ENCODE measurements around the gene SNX6. TPM values are rescaled to one million over a fixed set of nuclear protein-coding genes. Genes with fewer than 3 reads are reported as not detected.
"Not testable (repeated sequence)": the region's sequence is repeated elsewhere in the genome, so short reads cannot be mapped to it uniquely, and the experiment has no call there.

SNX6 gene
- total RNA-seq, 2 experiments from 2014 or later = 82.0 to 86.9 TPM

DNA sequence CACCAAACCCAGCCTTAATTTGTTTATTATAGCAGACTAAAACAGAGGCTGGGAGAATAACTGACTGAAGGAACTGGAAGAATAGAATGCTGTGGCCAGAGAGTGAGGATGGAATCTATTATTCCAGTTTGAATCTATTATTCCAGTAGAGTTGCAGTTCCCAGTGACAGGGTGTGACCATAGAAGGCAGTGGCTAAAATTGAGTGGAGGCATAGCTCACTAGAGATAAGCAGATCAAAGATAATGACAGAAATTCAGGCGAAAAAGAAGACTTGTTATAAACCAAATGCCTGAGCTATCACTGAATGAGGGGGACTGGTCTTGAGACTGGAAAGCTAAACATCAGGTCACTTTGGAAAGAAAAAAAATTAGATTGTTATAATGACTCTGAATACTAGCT, 26.0 kb upstream of the SNX6 start:
- CTCF ChIA-PET = interaction anchor here (0.6 kb wide), 1 partner anchor 55 kb away, joined by 3 read pairs; no protein-coding TSS in a partner anchor
- no peak overlapping the region for H3K4me3 Mint-ChIP-seq
- POLR2A ChIA-PET = no interaction called here
- no peaks in the 10 kb centered on the region for H3K4me1 Mint-ChIP-seq (ENCODE audit: low read depth)
- peaks cover 5% of the 10 kb centered on the region for H3K9me3 Mint-ChIP-seq
- no peaks in the 10 kb centered on the region for H3K36me3 Mint-ChIP-seq
- intact Hi-C loops (cut with micrococcal nuclease) = no loop called here
- no peaks in the 10 kb centered on the region for H3K27me3 Mint-ChIP-seq
- no peak overlapping the region for H3K27ac Mint-ChIP-seq
- no peak for DNase-seq

DNA sequence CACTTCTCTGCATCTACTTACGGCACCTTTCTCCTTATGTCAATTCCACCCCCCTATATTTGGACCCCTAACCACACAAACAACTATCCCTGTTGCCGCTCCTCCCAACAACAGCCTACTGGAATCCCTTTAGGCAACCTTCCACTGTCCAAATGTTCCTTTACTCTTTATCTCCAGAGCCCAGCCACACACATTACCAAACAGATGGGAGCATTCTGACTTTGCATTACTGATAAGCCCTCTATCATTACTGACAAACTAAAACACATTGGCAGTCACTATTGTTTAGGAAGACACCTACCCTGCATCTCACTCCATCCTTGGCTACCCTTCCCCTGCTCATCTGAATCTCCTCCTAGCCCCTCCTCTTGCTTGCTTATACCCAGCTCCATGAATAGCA, 23.1 kb upstream of the SNX6 start:
- intact Hi-C loops (cut with micrococcal nuclease); DNase-seq; H3K27ac Mint-ChIP-seq; H3K9me3 Mint-ChIP-seq; H3K4me1 Mint-ChIP-seq (ENCODE audit: low read depth); H3K4me3 Mint-ChIP-seq; H3K27me3 Mint-ChIP-seq; CTCF ChIA-PET; H3K36me3 Mint-ChIP-seq; POLR2A ChIA-PET: not testable (repeated sequence)

DNA sequence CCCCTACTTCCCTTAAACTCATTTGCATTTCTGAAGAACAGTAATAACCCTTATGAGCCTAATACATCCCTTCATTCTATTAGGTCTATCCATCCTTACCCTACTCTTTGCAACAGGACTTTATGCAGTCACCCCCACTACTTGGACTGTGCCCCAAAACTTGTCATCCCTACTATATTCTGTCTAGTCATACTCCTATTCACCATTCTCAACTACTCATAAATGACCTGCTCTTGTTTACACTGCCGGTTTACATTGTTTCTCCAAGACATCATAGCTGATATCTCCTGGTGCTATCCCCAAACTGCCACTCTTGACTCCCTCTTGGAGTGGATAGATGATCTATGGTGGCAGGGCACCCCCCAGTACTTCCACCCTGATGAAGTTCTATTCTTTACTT, 22.4 kb upstream of the SNX6 start:
- CTCF ChIA-PET; H3K4me3 Mint-ChIP-seq; H3K9me3 Mint-ChIP-seq; H3K27ac Mint-ChIP-seq; H3K36me3 Mint-ChIP-seq; intact Hi-C loops (cut with micrococcal nuclease); POLR2A ChIA-PET; H3K4me1 Mint-ChIP-seq (ENCODE audit: low read depth); H3K27me3 Mint-ChIP-seq; DNase-seq: not testable (repeated sequence)

DNA sequence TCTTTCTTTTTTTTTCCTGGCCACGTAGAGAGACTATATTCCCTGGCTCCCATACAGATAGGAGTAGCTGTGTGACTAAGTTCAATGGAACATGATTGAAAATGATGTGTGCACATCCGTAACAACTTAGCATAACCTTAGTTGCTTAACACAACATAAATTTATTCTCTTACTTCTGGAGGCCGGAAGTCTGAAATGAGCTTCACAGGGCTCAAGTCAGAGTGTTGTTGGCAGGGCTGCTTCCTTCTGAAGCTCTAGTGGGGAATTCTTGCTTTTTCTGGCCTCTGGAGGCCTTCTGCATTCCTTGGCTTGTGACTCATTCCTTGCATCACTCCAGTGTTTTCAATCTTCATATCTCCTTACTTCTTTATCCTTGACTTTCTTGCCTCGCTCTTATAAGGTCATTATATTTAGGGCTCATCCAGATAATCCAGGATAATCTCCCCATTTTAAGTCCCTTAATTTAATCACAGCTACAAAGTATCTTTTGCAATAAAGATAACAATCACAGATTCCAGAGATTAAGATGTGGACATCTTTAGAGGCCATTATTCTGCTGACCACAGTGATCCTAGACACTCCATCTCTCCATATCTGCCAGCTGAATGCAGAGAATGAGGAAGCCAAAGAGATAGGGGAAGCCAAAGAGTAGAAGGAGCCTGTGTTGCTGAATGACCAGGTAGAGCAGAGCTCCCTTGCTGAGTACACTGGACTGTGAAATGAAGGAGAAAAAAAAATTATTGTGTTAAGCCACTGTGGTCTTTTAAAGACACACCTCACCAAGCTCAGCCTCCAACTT, 21.0 kb upstream of the SNX6 start:
- ChIA-PET POLR2A (interaction anchor here (0.6 kb wide), 3 partner anchors 24 to 75 kb away, joined by 3 read pairs; no protein-coding TSS in a partner anchor), CTCF (interaction anchor here (0.7 to 0.9 kb wide), 2 partner anchors 72 to 578 kb away, joined by 3 read pairs; no protein-coding TSS in a partner anchor)
- Mint-ChIP-seq H3K27ac (no peak overlapping the region), H3K36me3 (no peaks in the 10 kb centered on the region), H3K4me1 (ENCODE audit: low read depth) (no peaks in the 10 kb centered on the region), H3K27me3 (no peaks in the 10 kb centered on the region), H3K4me3 (no peak overlapping the region), H3K9me3 (no peaks in the 10 kb centered on the region)
- DNase-seq = no peak
- intact Hi-C loops (cut with micrococcal nuclease) = no loop called here

DNA sequence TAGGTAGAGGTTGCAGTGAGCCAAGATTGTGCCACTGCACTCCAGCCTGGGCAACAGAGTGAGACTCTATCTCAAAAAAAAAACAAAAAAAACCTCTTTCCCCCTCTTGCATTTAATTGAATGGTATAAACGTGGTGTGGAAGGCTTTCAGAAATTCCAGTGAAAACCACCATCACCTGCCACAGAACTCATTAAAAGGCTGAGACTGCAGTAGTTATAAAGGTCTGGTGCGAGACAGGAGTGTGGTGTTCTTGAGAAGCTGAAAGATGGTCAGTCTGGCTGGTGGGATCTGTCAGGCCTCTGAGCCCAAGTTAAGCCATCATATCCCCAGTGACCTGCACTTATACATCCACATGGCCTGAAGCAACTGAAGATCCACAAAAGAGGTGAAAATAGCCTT, 20.1 kb upstream of the SNX6 start:
- H3K27me3 Mint-ChIP-seq; DNase-seq; POLR2A ChIA-PET; H3K36me3 Mint-ChIP-seq; CTCF ChIA-PET; H3K9me3 Mint-ChIP-seq; H3K27ac Mint-ChIP-seq; intact Hi-C loops (cut with micrococcal nuclease); H3K4me1 Mint-ChIP-seq (ENCODE audit: low read depth); H3K4me3 Mint-ChIP-seq: not testable (repeated sequence)

DNA sequence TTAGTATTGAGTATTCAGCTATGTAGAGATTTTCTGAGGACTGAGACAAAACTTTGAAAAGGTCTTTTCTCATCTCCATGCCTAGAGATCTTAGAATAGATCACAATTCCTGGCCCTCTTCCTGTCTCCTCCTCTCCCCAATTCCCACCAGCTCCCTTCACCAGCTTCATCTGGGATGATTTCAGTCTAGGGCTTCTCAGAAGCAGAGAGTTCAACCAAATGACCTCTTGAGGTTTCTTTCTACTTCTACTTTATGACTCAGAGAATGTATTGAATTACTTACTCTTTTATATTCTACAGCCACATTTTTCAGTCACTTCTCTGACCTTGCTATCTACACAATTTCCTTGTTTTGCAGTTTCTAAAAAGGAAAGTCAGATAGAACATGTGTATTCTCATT, 19.4 kb upstream of the SNX6 start:
- no peaks in the 10 kb centered on the region for H3K4me1 Mint-ChIP-seq (ENCODE audit: low read depth)
- ChIA-PET CTCF (no interaction called here), POLR2A (no interaction called here)
- H3K27ac Mint-ChIP-seq = no peak overlapping the region
- intact Hi-C loops (cut with micrococcal nuclease) = no loop called here
- no peak for DNase-seq
- H3K36me3 Mint-ChIP-seq = no peaks in the 10 kb centered on the region
- no peaks in the 10 kb centered on the region for H3K9me3 Mint-ChIP-seq
- no peaks in the 10 kb centered on the region for H3K27me3 Mint-ChIP-seq
- no peak overlapping the region for H3K4me3 Mint-ChIP-seq

DNA sequence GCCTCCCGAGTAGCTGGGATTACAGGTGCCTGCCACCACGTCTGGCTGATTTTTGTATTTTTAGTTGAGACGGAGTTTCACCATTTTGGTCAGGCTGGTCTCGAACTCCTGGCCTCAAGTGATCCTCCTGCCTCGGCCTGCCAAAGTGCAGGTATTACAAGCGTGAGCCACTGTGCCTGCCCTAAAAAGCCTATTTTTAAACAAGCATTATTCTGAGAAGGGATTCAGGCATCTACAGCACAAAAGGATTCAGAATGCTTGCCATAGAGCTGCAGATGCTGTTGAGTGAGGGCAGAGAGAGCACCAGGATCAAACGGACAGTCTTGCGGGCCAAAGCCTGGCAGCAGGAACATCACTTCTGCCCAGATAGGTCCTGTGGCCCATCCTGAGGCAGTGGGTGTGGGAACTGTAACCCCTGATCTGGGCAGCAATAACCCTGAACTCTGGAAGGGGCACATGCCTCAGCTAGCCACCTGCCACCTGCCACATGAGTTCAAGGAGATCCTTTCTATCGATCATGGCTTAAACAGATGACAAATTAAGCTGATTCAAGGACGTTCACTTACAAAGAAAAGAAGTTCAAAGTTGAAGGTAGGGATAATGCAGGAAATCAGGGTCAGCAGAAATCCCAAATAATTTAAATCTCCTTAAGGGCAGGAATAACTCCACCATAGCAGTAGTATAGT, 16.8 kb upstream of the SNX6 start:
- CTCF ChIA-PET = interaction anchor here (1.3 kb wide), 1 partner anchor 76 kb away, joined by 4 read pairs; no protein-coding TSS in a partner anchor
- Mint-ChIP-seq H3K27ac (no peak overlapping the region), H3K4me1 (ENCODE audit: low read depth) (no peaks in the 10 kb centered on the region), H3K4me3 (no peak overlapping the region), H3K36me3 (no peaks in the 10 kb centered on the region), H3K27me3 (no peaks in the 10 kb centered on the region), H3K9me3 (no peaks in the 10 kb centered on the region)
- intact Hi-C loops (cut with micrococcal nuclease) = no loop called here
- POLR2A ChIA-PET = interaction anchor here (0.5 kb wide), 1 partner anchor 47 kb away, joined by 3 read pairs; no protein-coding TSS in a partner anchor
- DNase-seq = no peak

DNA sequence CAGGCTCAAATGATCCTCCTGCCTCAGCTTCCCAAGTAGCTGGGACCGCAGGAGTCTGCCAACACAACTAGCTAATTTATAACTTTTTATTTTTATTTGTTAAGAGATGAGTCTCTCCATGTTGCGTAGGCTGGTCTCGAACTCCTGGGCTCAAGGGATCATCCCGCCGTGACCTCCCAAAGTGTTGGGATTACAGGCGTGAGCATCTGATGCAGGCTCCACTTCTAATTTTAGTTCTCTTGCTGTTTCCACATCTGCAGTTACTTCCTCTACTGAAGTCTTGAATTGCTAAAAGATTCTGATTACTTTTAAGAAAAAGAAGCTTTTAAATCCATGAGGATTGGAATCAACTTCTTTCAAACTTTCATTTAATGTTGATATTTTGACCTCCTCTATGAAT, 13.4 kb upstream of the SNX6 start:
- ChIA-PET POLR2A (no interaction called here), CTCF (interaction anchor here (1.3 kb wide), 1 partner anchor 80 kb away, joined by 3 read pairs; no protein-coding TSS in a partner anchor)
- Mint-ChIP-seq H3K36me3 (no peaks in the 10 kb centered on the region), H3K4me3 (no peak overlapping the region), H3K27me3 (no peaks in the 10 kb centered on the region), H3K9me3 (no peaks in the 10 kb centered on the region), H3K27ac (no peak overlapping the region), H3K4me1 (ENCODE audit: low read depth) (no peaks in the 10 kb centered on the region)
- DNase-seq = no peak
- intact Hi-C loops (cut with micrococcal nuclease) = loop anchor here (5.0 kb wide), 1 partner anchor 601 kb away; no protein-coding TSS in a partner anchor

DNA sequence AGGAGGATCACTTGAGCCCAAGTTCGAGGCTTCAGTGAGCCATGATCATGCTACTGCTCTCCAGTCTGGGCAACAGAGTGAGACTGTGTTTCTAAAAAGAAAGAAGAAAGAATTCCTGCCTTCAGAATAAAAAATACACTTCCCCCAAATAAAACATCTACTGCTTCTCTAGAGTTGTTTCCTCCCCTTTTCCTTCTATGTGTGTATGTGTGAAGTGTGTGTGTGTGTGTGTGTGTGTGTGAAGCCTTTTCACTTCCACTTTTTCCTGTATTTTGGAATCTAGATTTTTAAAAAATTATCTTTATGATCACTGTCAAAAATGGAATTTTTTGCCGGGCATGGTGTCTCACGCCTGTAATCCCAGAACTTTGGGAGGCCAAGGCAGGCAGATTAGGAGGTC, 12.6 kb upstream of the SNX6 start:
- ChIA-PET POLR2A (no interaction called here), CTCF (interaction anchor here (0.9 kb wide), 1 partner anchor 45 kb away, joined by 3 read pairs; no protein-coding TSS in a partner anchor)
- no peaks in the 10 kb centered on the region for H3K36me3 Mint-ChIP-seq

DNA sequence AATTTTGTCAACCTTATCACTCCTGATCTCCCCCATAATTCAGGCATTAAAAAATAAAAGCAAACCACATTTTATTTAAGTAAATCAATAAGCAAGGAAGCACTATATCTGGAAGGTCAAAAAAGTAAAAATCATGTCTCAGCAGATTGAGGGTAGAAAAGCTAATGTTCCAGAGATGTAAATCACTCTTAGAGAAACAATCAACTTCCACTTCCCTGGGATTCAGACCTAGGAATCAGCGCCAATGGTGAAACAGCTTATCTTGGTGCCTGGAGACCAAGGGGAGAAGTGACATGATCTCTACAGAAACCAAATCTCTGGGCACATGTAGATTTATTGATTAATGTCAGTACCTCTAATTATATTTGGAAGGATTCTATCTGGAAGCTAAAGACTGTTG, 10.9 kb upstream of the SNX6 start:
- CTCF ChIA-PET = interaction anchor here (1.2 kb wide), 1 partner anchor 32 kb away, joined by 4 read pairs; no protein-coding TSS in a partner anchor
- H3K27me3 Mint-ChIP-seq = no peaks in the 10 kb centered on the region

More for the DNA sequence above, 12.6 kb upstream of the SNX6 start:
- Mint-ChIP-seq H3K27ac (no peak overlapping the region), H3K4me1 (ENCODE audit: low read depth) (no peaks in the 10 kb centered on the region), H3K9me3 (no peaks in the 10 kb centered on the region), H3K4me3 (no peak overlapping the region), H3K27me3 (no peaks in the 10 kb centered on the region)
- DNase-seq = no peak
- intact Hi-C loops (cut with micrococcal nuclease) = loop anchor here (5.0 kb wide), 1 partner anchor 600 kb away; no protein-coding TSS in a partner anchor

DNA sequence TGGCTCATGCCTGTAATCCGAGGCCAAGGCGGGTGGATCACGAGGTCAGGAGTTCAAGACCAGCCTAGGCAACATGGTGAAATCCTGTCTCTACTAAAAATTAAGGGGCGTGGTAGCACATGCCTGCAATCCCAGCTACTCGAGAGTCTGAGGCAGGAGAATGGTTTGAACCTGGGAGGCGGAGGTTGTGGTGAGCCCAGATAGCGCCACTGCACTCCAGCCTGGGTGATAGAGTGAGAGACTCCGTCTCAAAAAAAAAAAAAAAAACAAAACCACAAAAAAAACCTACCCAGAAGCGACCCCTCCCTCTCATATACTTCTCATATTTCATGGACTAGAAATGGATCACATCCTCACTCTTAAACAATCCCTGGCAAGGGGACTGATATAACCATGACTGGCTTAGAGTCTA, 4.4 kb upstream of the SNX6 start:
- H3K27me3 Mint-ChIP-seq, CTCF ChIA-PET, H3K9me3 Mint-ChIP-seq, DNase-seq, H3K36me3 Mint-ChIP-seq, H3K27ac Mint-ChIP-seq, POLR2A ChIA-PET, H3K4me3 Mint-ChIP-seq: not testable (repeated sequence)
- intact Hi-C loops (cut with micrococcal nuclease) = loop anchor here (5.0 kb wide), 1 partner anchor 172 kb away; the partner anchor contains the start of gene SPTSSA
- peaks cover 12% of the 10 kb centered on the region for H3K4me1 Mint-ChIP-seq (ENCODE audit: low read depth)

More for the DNA sequence above, 10.9 kb upstream of the SNX6 start:
- intact Hi-C loops (cut with micrococcal nuclease) = loop anchor here (5.0 kb wide), 1 partner anchor 599 kb away; no protein-coding TSS in a partner anchor
- Mint-ChIP-seq H3K4me1 (ENCODE audit: low read depth) (no peaks in the 10 kb centered on the region), H3K27ac (no peak overlapping the region), H3K9me3 (no peaks in the 10 kb centered on the region), H3K4me3 (no peak overlapping the region), H3K36me3 (no peaks in the 10 kb centered on the region)
- POLR2A ChIA-PET = no interaction called here
- no peak for DNase-seq

DNA sequence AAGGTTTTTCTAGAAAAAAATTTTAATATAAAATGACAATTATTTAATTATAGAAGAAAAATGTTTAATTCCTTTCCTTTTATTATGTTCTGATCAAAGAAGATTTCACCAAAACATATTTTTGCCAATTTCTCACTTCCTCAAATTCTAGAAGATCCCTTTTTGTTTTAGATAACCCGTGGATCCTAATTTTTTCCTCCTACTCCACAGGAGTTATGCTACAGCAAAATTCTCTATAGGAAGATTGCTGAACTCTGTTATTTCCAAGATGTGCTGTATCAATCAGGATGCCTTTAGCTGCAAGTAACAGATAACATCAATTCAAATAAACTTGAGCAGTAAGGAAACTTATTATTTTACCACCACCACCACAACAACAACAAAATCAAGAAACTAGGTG, 3.8 kb upstream of the SNX6 start:
- Mint-ChIP-seq H3K27ac (no peak overlapping the region), H3K4me1 (ENCODE audit: low read depth) (peaks cover 14% of the 10 kb centered on the region), H3K36me3 (peaks cover 2% of the 10 kb centered on the region), H3K27me3 (peaks cover 2% of the 10 kb centered on the region), H3K9me3 (no peaks in the 10 kb centered on the region), H3K4me3 (no peak overlapping the region)
- ChIA-PET POLR2A (no interaction called here), CTCF (no interaction called here)
- intact Hi-C loops (cut with micrococcal nuclease) = loop anchor here (5.0 kb wide), 1 partner anchor 171 kb away; the partner anchor contains the start of gene SPTSSA
- DNase-seq = no peak
